ENCODE results near the gene ATR.
A peak's percentile ranks its signal among the peaks of the same experiment; 100 is the strongest.

The ATR gene

GRCh38 chr3:142523921-142524566 is 54.5 kb downstream of the ATR start:
- POLR2A ChIA-PET, result interaction anchor here (0.6 kb wide), 1 partner anchor 17 kb away, joined by 3 read pairs; no protein-coding TSS in a partner anchor
- H3K4me1 ChIP-seq (ENCODE audit: control insufficient read depth, insufficient read depth, low read length), result peaks cover 9% of the 10 kb centered on the region; the same call in 1 of the 2 replicates
- H3K9me3 ChIP-seq (ENCODE audit: control insufficient read depth, insufficient read depth, low read depth, low read length), result no peaks in the 10 kb centered on the region
- CTCF ChIA-PET, result no interaction called here
- peaks cover 0 to 20% of the 10 kb centered on the region in 2 experiments; a peak in 2 of 3 replicates for H3K36me3 ChIP-seq (ENCODE audit: control insufficient read depth in 2 of 2, insufficient read depth in 1 of 2, low read length in 2 of 2)
- H3K4me3 ChIP-seq (ENCODE audit: low read depth, low read length), result no peak overlapping the region
- TF ChIP-seq FEZF1 (tag by site-specific recombination; IDR thresholded peaks at IDR 0.05) (no peak), PRDM6 (tag by site-specific recombination; IDR thresholded peaks at IDR 0.05) (0 out of 2 replicates have a peak, but pooled peaks have one; percentile 12), ZNF521 (tag by site-specific recombination; IDR thresholded peaks at IDR 0.05) (no peak)
- no peak overlapping the region for H3K27ac ChIP-seq (ENCODE audit: extremely low read depth, low read depth, low read length)

- TF ChIP-seq SCRT1 (tag by site-specific recombination; IDR thresholded peaks at IDR 0.05; ENCODE audit: borderline replicate concordance) (no peak), ZNF658 (tag by site-specific recombination; IDR thresholded peaks at IDR 0.05) (no peak), ZNF792 (tag by site-specific recombination; IDR thresholded peaks at IDR 0.05) (no peak), ZNF621 (tag by site-specific recombination; IDR thresholded peaks at IDR 0.05) (no peak), ZNF660 (tag by site-specific recombination; IDR thresholded peaks at IDR 0.05) (no peak), ZBTB11 (tag by site-specific recombination; conservative IDR thresholded peaks at IDR 0.05; ENCODE audit: low read depth) (no peak), OVOL3 (tag by site-specific recombination; IDR thresholded peaks at IDR 0.05) (no peak), YY2 (tag by site-specific recombination; IDR thresholded peaks at IDR 0.05) (no peak), ZNF514 (tag by site-specific recombination; IDR thresholded peaks at IDR 0.05) (no peak), ZNF777 (tag by site-specific recombination; IDR thresholded peaks at IDR 0.05; ENCODE audit: borderline replicate concordance) (no peak), ZNF549 (tag by site-specific recombination; IDR thresholded peaks at IDR 0.05) (no peak), REST (tag by site-specific recombination; IDR thresholded peaks at IDR 0.05) (no peak), ZNF639 (tag by site-specific recombination; IDR thresholded peaks at IDR 0.05) (no peak)
- no peak overlapping the region for H3K27ac ChIP-seq (ENCODE audit: extremely low read depth, low read depth, low read length)
- no peaks in the 10 kb centered on the region for H3K9me3 ChIP-seq (ENCODE audit: control insufficient read depth, insufficient read depth, low read depth, low read length)
- ChIA-PET POLR2A (no interaction called here), CTCF (no interaction called here)
- H3K4me1 ChIP-seq (ENCODE audit: control insufficient read depth, insufficient read depth, low read length), result no peaks in the 10 kb centered on the region
- H3K4me3 ChIP-seq (ENCODE audit: low read depth, low read length), result no peak overlapping the region
- H3K36me3 ChIP-seq (ENCODE audit: control insufficient read depth in 2 of 2, insufficient read depth in 1 of 2, low read length in 2 of 2), result peaks cover 0 to 28% of the 10 kb centered on the region in 2 experiments
Measured at GRCh38 chr3:142509079-142509478, 69.5 kb downstream of the ATR start.

All from HEK293 (cell line).